ENCODE data around the gene TFB1M. TPM values are rescaled to one million over a fixed set of nuclear protein-coding genes. Genes with fewer than 3 reads are reported as not detected.
"Not testable (repeated sequence)": the region's sequence is repeated elsewhere in the genome, so short reads cannot be mapped to it uniquely, and the experiment has no call there.

Gene TFB1M
- total RNA-seq, 2 donors from 2014 or later, result 21.8 to 26.7 TPM

GRCh38 chr6:155223646-155224451, 90.4 kb downstream of the TFB1M start:
- intact Hi-C loops (cut with DNase I, micrococcal nuclease), result no loop called here
- no peak for DNase-seq
- ATAC-seq, result no peak

- no peak for DNase-seq
- intact Hi-C loops (cut with DNase I, micrococcal nuclease), result no loop called here
- no peak for ATAC-seq
Measured at GRCh38 chr6:155222506-155222905, 91.8 kb downstream of the TFB1M start.

GRCh38 chr6:155221086-155221485, 93.2 kb downstream of the TFB1M start:
- no peak for ATAC-seq
- intact Hi-C loops (cut with DNase I, micrococcal nuclease), result no loop called here
- no peak for DNase-seq

GRCh38 chr6:155219858-155220301, 94.4 kb downstream of the TFB1M start:
- no peak for DNase-seq
- no peak for ATAC-seq
- intact Hi-C loops (cut with DNase I, micrococcal nuclease), result no loop called here

- ATAC-seq, result no peak
- intact Hi-C loops (cut with DNase I, micrococcal nuclease), result no loop called here
- DNase-seq, result no peak
Measured at GRCh38 chr6:155219299-155219698, 95.0 kb downstream of the TFB1M start.

GRCh38 chr6:155218711-155219110, 95.6 kb downstream of the TFB1M start:
- DNase-seq; intact Hi-C loops (cut with DNase I, micrococcal nuclease); ATAC-seq: not testable (repeated sequence)

GRCh38 chr6:155216312-155217046, 97.8 kb downstream of the TFB1M start:
- intact Hi-C loops (cut with DNase I, micrococcal nuclease), result no loop called here
- no peak for ATAC-seq
- DNase-seq, result no peak

- ATAC-seq (no peak), DNase-seq (no peak)
- intact Hi-C loops (cut with DNase I, micrococcal nuclease), result no loop called here
Measured at GRCh38 chr6:155215906-155216305, 98.4 kb downstream of the TFB1M start.

GRCh38 chr6:155213611-155214372, 100.5 kb downstream of the TFB1M start:
- no peak for DNase-seq
- ATAC-seq, result no peak
- intact Hi-C loops (cut with DNase I, micrococcal nuclease), result no loop called here

- no peak for DNase-seq
- intact Hi-C loops (cut with DNase I, micrococcal nuclease), result no loop called here
- no peak for ATAC-seq
Measured at GRCh38 chr6:155212616-155213380, 101.5 kb downstream of the TFB1M start.

- DNase-seq (no peak), ATAC-seq (no peak)
- intact Hi-C loops (cut with DNase I, micrococcal nuclease), result no loop called here
Measured at GRCh38 chr6:155212106-155212505, 102.2 kb downstream of the TFB1M start.

- intact Hi-C loops (cut with DNase I, micrococcal nuclease), result no loop called here
- ATAC-seq, result no peak
Measured at GRCh38 chr6:155207223-155207622, 107.1 kb downstream of the TFB1M start.

More at GRCh38 chr6:155207223-155207622, 107.1 kb downstream of the TFB1M start:
- DNase-seq, result no peak

Other genes with a start within 250 kb of the TFB1M start
- gene CLDN20, start 50.5 kb downstream of the TFB1M start, total RNA-seq, result not detected
- not detected for gene NOX3, start 141.4 kb upstream of the TFB1M start, total RNA-seq

All from left colon (tissue), 2 donors.